ENCODE measurements around the gene L3MBTL1. TPM values are rescaled to one million over a fixed set of nuclear protein-coding genes. Genes with fewer than 3 reads are reported as not detected.

L3MBTL1 gene
- total RNA-seq, 3 donors from 2014 or later = 6.4 to 13.1 (median 10.7) TPM

DNA sequence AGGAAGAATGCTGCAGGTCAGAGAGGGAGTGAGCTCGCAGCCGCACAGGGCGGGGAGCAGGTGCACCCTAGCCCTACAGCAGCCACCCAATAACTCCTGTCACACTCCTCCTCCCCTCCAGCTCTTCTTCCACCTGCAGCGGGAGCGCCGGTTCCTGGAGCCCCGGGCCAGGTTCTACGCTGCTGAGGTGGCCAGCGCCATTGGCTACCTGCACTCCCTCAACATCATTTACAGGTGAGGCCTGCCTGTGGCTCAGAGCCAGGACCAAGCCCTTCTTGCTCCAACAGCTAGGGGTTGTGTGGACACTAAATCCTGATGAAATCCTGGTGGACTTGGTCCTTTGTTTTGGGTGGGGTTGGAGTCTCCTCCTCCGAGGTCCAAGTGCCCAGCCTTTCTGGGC is 63.0 kb downstream of the L3MBTL1 start:
- TF ChIP-seq, protein P1, sequence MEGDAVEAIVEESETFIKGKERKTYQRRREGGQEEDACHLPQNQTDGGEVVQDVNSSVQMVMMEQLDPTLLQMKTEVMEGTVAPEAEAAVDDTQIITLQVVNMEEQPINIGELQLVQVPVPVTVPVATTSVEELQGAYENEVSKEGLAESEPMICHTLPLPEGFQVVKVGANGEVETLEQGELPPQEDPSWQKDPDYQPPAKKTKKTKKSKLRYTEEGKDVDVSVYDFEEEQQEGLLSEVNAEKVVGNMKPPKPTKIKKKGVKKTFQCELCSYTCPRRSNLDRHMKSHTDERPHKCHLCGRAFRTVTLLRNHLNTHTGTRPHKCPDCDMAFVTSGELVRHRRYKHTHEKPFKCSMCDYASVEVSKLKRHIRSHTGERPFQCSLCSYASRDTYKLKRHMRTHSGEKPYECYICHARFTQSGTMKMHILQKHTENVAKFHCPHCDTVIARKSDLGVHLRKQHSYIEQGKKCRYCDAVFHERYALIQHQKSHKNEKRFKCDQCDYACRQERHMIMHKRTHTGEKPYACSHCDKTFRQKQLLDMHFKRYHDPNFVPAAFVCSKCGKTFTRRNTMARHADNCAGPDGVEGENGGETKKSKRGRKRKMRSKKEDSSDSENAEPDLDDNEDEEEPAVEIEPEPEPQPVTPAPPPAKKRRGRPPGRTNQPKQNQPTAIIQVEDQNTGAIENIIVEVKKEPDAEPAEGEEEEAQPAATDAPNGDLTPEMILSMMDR (IDR thresholded peaks at IDR 0.05) = no peak
- H3K9me3 ChIP-seq = no peaks in the 10 kb centered on the region
- DNase-seq = peak; percentile 67 to 80 (median 77)
- peaks cover 13% of the 10 kb centered on the region for H3K4me1 ChIP-seq (ENCODE audit: low read depth)
- peak; percentile 87 for ATAC-seq
- H3K4me3 ChIP-seq = no peak overlapping the region
- H3K36me3 ChIP-seq (ENCODE audit: low read depth) = no peaks in the 10 kb centered on the region
- intact Hi-C loops (cut with DNase I, micrococcal nuclease) = no loop called here

DNA sequence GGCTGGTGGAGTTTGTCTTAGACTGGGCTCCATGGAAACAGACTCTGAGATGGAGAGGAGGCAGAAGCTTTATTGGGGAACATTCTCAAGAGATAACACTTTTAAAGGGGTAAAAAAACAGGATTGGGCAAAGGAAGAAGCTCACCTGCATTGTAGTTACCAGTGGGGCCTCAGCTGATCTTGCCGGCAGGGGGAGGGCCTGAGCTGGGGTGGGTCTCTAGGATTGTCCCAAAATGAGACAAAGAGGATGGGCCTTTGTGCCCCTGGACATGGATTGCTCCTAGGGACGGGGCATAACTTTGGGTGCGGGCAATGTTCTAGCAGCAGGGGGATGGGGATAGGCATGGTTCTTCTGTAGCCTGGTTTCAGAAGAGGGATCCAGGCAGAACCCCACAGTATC is 63.8 kb downstream of the L3MBTL1 start:
- H3K4me3 ChIP-seq = no peak overlapping the region
- intact Hi-C loops (cut with DNase I, micrococcal nuclease) = no loop called here
- TF ChIP-seq, protein P1 (IDR thresholded peaks at IDR 0.05) = no peak
- no peaks in the 10 kb centered on the region for H3K36me3 ChIP-seq (ENCODE audit: low read depth)
- H3K4me1 ChIP-seq (ENCODE audit: low read depth) = peaks cover 13% of the 10 kb centered on the region
- ATAC-seq (no peak), DNase-seq (no peak)
- no peaks in the 10 kb centered on the region for H3K9me3 ChIP-seq

DNA sequence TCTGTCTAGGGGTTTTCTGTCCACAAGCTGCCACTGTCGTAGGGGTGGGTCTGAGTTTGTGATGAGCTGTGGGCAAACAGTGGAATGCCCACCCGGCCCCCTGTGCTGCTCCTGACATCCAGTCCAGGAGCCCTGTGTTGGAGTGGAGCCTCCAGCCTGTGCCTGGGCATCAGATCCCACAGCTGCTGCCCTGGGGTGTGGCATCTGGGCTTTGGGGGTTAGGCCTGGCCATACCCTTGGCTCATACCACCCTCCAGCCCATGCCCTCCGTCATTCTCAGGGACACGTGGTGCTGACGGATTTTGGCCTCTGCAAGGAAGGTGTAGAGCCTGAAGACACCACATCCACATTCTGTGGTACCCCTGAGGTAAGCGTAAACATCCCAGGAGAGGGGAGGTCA is 64.3 kb downstream of the L3MBTL1 start:
- DNase-seq (no peak), ATAC-seq (no peak)
- TF ChIP-seq, protein P1 (IDR thresholded peaks at IDR 0.05) = no peak
- H3K4me3 ChIP-seq = no peak overlapping the region
- no peaks in the 10 kb centered on the region for H3K36me3 ChIP-seq (ENCODE audit: low read depth)
- H3K4me1 ChIP-seq (ENCODE audit: low read depth) = peaks cover 13% of the 10 kb centered on the region
- intact Hi-C loops (cut with DNase I, micrococcal nuclease) = no loop called here
- no peaks in the 10 kb centered on the region for H3K9me3 ChIP-seq

DNA sequence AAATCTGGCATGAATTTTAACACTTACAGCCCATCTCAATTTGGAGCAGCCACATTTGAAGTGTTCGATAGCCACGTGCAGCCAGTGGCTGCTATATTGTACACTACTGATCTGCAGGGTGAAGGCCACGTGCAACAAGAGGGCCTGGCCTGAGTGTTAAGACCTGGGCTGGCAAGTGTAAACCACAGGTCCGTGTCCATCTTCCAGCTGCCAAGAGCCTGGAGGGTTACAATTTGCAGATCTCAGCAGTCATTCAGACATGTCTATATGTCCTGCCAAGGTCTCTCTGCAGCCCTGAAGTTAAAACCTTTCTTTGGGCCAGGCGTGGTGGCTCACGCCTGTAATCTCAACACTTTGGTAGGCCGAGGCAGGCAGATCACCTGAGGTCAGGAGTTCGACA is 65.4 kb downstream of the L3MBTL1 start:
- Histone ChIP-seq H3K9me3 (no peaks in the 10 kb centered on the region), H3K4me1 (ENCODE audit: low read depth) (peaks cover 13% of the 10 kb centered on the region), H3K36me3 (ENCODE audit: low read depth) (no peaks in the 10 kb centered on the region), H3K4me3 (no peak overlapping the region)
- DNase-seq = no peak
- TF ChIP-seq, protein P1 (IDR thresholded peaks at IDR 0.05) = no peak
- no peak for ATAC-seq
- intact Hi-C loops (cut with DNase I, micrococcal nuclease) = no loop called here

DNA sequence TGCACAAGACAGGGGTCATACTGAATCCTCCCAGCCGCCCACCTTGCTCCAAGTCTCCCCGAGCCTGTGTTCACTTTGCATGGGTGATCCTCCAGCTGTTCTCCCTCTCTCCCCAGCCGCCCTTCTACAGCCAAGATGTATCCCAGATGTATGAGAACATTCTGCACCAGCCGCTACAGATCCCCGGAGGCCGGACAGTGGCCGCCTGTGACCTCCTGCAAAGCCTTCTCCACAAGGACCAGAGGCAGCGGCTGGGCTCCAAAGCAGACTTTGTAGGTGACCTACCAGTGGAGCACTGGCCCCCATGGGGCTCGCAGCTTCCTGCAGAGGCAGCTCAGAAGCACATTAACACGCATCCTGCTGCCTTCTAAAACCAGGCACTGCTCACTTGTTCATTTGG is 68.6 kb downstream of the L3MBTL1 start:
- no peaks in the 10 kb centered on the region for H3K9me3 ChIP-seq
- H3K4me1 ChIP-seq (ENCODE audit: low read depth) = peaks cover 8% of the 10 kb centered on the region
- no peak overlapping the region for H3K4me3 ChIP-seq
- H3K36me3 ChIP-seq (ENCODE audit: low read depth) = no peaks in the 10 kb centered on the region
- DNase-seq (no peak), ATAC-seq (no peak)
- TF ChIP-seq, protein P1 (IDR thresholded peaks at IDR 0.05) = no peak
- intact Hi-C loops (cut with DNase I, micrococcal nuclease) = no loop called here
